NOMO-1 treated with DMSO at 0.1 percent for 48 hours (cell line): ENCODE measurements around the gene CNTNAP2.
"Not testable (repeated sequence)": the region's sequence is repeated elsewhere in the genome, so short reads cannot be mapped to it uniquely, and the experiment has no call there.

ENCODE experiments used
- DNase-seq: peaks from one replicate; lab custom pipeline; 2025; ENCODE audit not compliant: unreplicated experiment; lab: John Stamatoyannopoulos, UW

CNTNAP2 gene

GRCh38 chr7:148442933-148443332 lies 2326.3 kb downstream of the CNTNAP2 start:
- no peak for DNase-seq

- no peak for DNase-seq
Measured at GRCh38 chr7:148445260-148446044, 2328.9 kb downstream of the CNTNAP2 start.

- DNase-seq = no peak
Measured at GRCh38 chr7:148447221-148447849, 2330.7 kb downstream of the CNTNAP2 start.

- not testable (repeated sequence) for DNase-seq
Measured at GRCh38 chr7:148451526-148451925, 2334.9 kb downstream of the CNTNAP2 start.

- no peak for DNase-seq
Measured at GRCh38 chr7:148456351-148456750, 2339.8 kb downstream of the CNTNAP2 start.

- DNase-seq = no peak
Measured at GRCh38 chr7:148457310-148457921, 2340.8 kb downstream of the CNTNAP2 start.

- no peak for DNase-seq
Measured at GRCh38 chr7:148458263-148458662, 2341.7 kb downstream of the CNTNAP2 start.

- no peak for DNase-seq
Measured at GRCh38 chr7:148461392-148462179, 2345.0 kb downstream of the CNTNAP2 start.

- not testable (repeated sequence) for DNase-seq
Measured at GRCh38 chr7:148462774-148463173, 2346.2 kb downstream of the CNTNAP2 start.

- no peak for DNase-seq
Measured at GRCh38 chr7:148463210-148463609, 2346.6 kb downstream of the CNTNAP2 start.

- DNase-seq = no peak
Measured at GRCh38 chr7:148464947-148465346, 2348.3 kb downstream of the CNTNAP2 start.

GRCh38 chr7:148465441-148465840 lies 2348.8 kb downstream of the CNTNAP2 start:
- DNase-seq = not testable (repeated sequence)

GRCh38 chr7:148466120-148466519 lies 2349.5 kb downstream of the CNTNAP2 start:
- DNase-seq = no peak

GRCh38 chr7:148468700-148469098 lies 2352.1 kb downstream of the CNTNAP2 start:
- no peak for DNase-seq
